Endothelial cell of umbilical vein (primary cell): ENCODE results near the gene NRARP.

Experiments used
- CTCF ChIP-seq, 2 donors: IDR thresholded peaks; 1 replicate in 1 of 2; 2 replicates in 1 of 2; pipeline ENCODE4 v1.5.1; 2011; ENCODE audit warnings: low read length in 2 of 2, mild to moderate bottlenecking in 2 of 2, moderate library complexity in 2 of 2, control low read depth in 1 of 2, inconsistent platforms in 1 of 2, low read depth in 1 of 2; ENCODE audit not compliant: insufficient read depth in 1 of 2; ENCODE audit errors: extremely low read depth in 1 of 2
- EZH2 ChIP-seq: IDR thresholded peaks from 2 replicates; pipeline ENCODE4 v1.6.1; 2012; ENCODE audit warnings: borderline replicate concordance, low read depth, mild to moderate bottlenecking, moderate library complexity, low read length, inconsistent platforms; ENCODE audit not compliant: severe bottlenecking
- FOS ChIP-seq: IDR thresholded peaks from 2 replicates; pipeline ENCODE4 v1.6.1; 2011; ENCODE audit warnings: mild to moderate bottlenecking, low read length, moderate library complexity, borderline replicate concordance; ENCODE audit not compliant: insufficient read depth
- GATA2 ChIP-seq: IDR thresholded peaks from 2 replicates; pipeline ENCODE4 v1.7.0; 2011; ENCODE audit warnings: low read depth, mild to moderate bottlenecking, moderate library complexity, mixed read lengths, low read length; ENCODE audit not compliant: insufficient read length, insufficient read depth
- JUN ChIP-seq: IDR thresholded peaks from 2 replicates; pipeline ENCODE4 v1.6.1; 2011; ENCODE audit warnings: borderline replicate concordance, low read depth; ENCODE audit not compliant: insufficient read length, insufficient read depth
- MYC ChIP-seq: IDR thresholded peaks from one replicate; pipeline ENCODE4 v1.6.1; 2011; ENCODE audit warnings: mild to moderate bottlenecking, low read depth, low read length
- POLR2A ChIP-seq: IDR thresholded peaks from 2 replicates; pipeline ENCODE4 v1.6.1; 2012; ENCODE audit warnings: low read depth, mild to moderate bottlenecking, control low read depth, low read length
- POLR2AphosphoS5 ChIP-seq: IDR thresholded peaks from 2 replicates; pipeline ENCODE4 v1.6.1; 2012; ENCODE audit warnings: low read depth, mild to moderate bottlenecking, control low read depth, low read length, moderate library complexity; ENCODE audit not compliant: insufficient read depth
- TF ChIP-seq, protein P1 (sequence below): IDR thresholded peaks from 2 replicates; pipeline ENCODE4 v1.6.1; 2011; ENCODE audit not compliant: insufficient read depth, insufficient read length

DNA sequence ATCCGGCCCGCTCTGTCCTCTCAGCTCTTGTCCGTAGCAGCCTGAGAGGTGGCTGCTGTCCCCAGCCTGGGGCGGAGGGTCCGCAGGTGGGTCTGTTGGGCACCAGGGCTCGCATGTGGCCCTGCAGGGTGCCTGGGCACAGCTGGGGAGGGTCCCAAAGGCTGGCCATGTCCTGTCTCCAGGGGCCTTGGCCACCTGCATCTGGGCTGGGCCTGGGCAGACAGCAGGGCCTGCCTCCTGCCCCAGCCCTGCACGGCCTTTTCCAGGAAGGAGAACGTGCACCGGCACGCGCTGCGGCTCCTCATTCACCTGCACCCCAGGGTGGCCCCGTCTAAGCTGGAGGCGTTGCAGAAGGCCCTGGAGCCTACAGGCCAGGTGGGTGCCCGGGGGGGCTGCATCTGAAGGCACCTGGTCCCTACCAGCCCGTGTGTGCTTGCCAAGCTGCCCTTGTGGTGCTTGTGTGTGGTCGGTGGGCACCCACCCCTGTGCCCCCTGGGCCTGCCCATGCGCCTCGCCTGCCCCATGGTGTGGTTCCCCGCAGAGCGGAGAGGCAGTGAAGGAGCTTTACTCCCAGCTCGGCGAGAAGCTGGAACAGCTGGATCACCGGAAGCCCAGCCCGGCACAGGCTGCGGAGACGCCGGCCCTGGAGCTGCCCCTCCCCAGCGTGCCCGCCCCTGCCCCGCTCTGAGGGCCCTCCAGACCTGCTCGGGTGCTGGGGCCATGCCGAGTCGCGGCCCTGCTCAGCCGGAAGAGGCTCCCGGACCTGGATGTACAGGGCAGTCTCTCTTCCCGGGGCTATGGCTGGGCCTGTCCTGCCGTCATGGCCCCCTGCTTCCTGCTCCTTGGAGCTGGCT is 29.6 kb downstream of the NRARP start:
- no peak for TF ChIP-seq CTCF (IDR thresholded peaks at IDR 0.05; ENCODE audit: extremely low read depth in 1 of 2, insufficient read depth in 1 of 2, low read depth in 1 of 2, low read length in 2 of 2)
- TF ChIP-seq, protein P1, sequence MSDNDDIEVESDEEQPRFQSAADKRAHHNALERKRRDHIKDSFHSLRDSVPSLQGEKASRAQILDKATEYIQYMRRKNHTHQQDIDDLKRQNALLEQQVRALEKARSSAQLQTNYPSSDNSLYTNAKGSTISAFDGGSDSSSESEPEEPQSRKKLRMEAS, result no peak
- TF ChIP-seq EZH2, result no peak
- no peak for TF ChIP-seq POLR2A
- no peak for TF ChIP-seq POLR2AphosphoS5
- TF ChIP-seq GATA2, result no peak
- TF ChIP-seq FOS, result no peak
- no peak for TF ChIP-seq JUN
- TF ChIP-seq MYC, result no peak
